DMS 273 treated with DMSO at 0.1 percent for 48 hours (cell line): ENCODE results near the gene FOXP4.

Source experiments
- DNase-seq: peaks from one replicate; lab custom pipeline; 2025; lab: John Stamatoyannopoulos, UW

Gene FOXP4

GRCh38 chr6:41583565-41583964 lies 37.4 kb downstream of the FOXP4 start:
- DNase-seq: no peak

GRCh38 chr6:41584205-41584604 lies 38.0 kb downstream of the FOXP4 start:
- no peak for DNase-seq

GRCh38 chr6:41584668-41585205 lies 38.6 kb downstream of the FOXP4 start:
- no peak for DNase-seq

GRCh38 chr6:41585605-41586004 lies 39.4 kb downstream of the FOXP4 start:
- DNase-seq: no peak

GRCh38 chr6:41586252-41587007 lies 40.2 kb downstream of the FOXP4 start:
- no peak for DNase-seq

GRCh38 chr6:41587131-41587879 lies 41.1 kb downstream of the FOXP4 start:
- peak; percentile 32 for DNase-seq

- no peak for DNase-seq
These were observed 41.9 kb downstream of the FOXP4 start for GRCh38 chr6:41588111-41588510.

GRCh38 chr6:41589223-41589622 lies 43.0 kb downstream of the FOXP4 start:
- no peak for DNase-seq

GRCh38 chr6:41589636-41590622 lies 43.7 kb downstream of the FOXP4 start:
- DNase-seq: no peak

- no peak for DNase-seq
These were observed 44.9 kb downstream of the FOXP4 start for GRCh38 chr6:41591122-41591521.

- peak; percentile 68 for DNase-seq
These were observed 45.8 kb downstream of the FOXP4 start for GRCh38 chr6:41591859-41592502.

- no peak for DNase-seq
These were observed 47.2 kb downstream of the FOXP4 start for GRCh38 chr6:41593406-41593805.

GRCh38 chr6:41593839-41594238 lies 47.7 kb downstream of the FOXP4 start:
- no peak for DNase-seq

GRCh38 chr6:41594326-41594725 lies 48.1 kb downstream of the FOXP4 start:
- no peak for DNase-seq

GRCh38 chr6:41594766-41595165 lies 48.6 kb downstream of the FOXP4 start:
- no peak for DNase-seq

- no peak for DNase-seq
These were observed 49.0 kb downstream of the FOXP4 start for GRCh38 chr6:41595166-41595565.

GRCh38 chr6:41596096-41596685 lies 50.0 kb downstream of the FOXP4 start:
- no peak for DNase-seq

GRCh38 chr6:41596807-41597206 lies 50.6 kb downstream of the FOXP4 start:
- DNase-seq: no peak

- no peak for DNase-seq
These were observed 51.2 kb downstream of the FOXP4 start for GRCh38 chr6:41597246-41598000.

GRCh38 chr6:41598670-41599014 lies 52.5 kb downstream of the FOXP4 start:
- no peak for DNase-seq
